Hematopoietic multipotent progenitor cell treated with erythropoietin and hydrocortisone succinate and interleukin-3 and kit ligand, for 4 days (in vitro differentiated cells): Measurements from ENCODE around the gene CXCL6.

Experiments
- DNase-seq: peaks from one replicate; pipeline ENCODE4 v3.0.0-alpha.2; 2015

Gene CXCL6

GRCh38 chr4:73869130-73870055, 32.9 kb downstream of the CXCL6 start, which contains the start of gene CXCL1:
Gene CXCL1, plus strand, starts transcription at chr4:73869393. Its CDS starts 78 bp downstream, at chr4:73869471.
- DNase-seq: peak; percentile 74

- DNase-seq: no peak
Measured at GRCh38 chr4:73870260-73870659, 33.8 kb downstream of the CXCL6 start.

GRCh38 chr4:73870768-73871167, 34.3 kb downstream of the CXCL6 start:
- DNase-seq: no peak

GRCh38 chr4:73871511-73872310, 35.2 kb downstream of the CXCL6 start:
- DNase-seq: no peak

- peak; percentile 66 for DNase-seq
Measured at GRCh38 chr4:73872316-73873108, 36.0 kb downstream of the CXCL6 start.

GRCh38 chr4:73874386-73874785, 37.9 kb downstream of the CXCL6 start:
- DNase-seq: no peak

- no peak for DNase-seq
Measured at GRCh38 chr4:73875401-73875800, 38.9 kb downstream of the CXCL6 start.

- DNase-seq: peak; percentile 34
Measured at GRCh38 chr4:73883306-73883705, 46.8 kb downstream of the CXCL6 start.

- peak; percentile 34 for DNase-seq
Measured at GRCh38 chr4:73885574-73886267, 49.2 kb downstream of the CXCL6 start.
